ENCODE results near the gene SLC22A15.

- TF ChIP-seq POLR2A (IDR thresholded peaks at IDR 0.05; ENCODE audit: low read depth, low read length) (no peak), BCL3 (IDR thresholded peaks at IDR 0.05; ENCODE audit: borderline replicate concordance, insufficient read depth, low read depth, low read length, poor library complexity, severe bottlenecking) (no peak), EP300 (IDR thresholded peaks at IDR 0.05; ENCODE audit: borderline replicate concordance in 1 of 2, control insufficient read depth in 1 of 2, low read depth in 2 of 2, low read length in 2 of 2) (no peak), YY1 (IDR thresholded peaks at IDR 0.05; ENCODE audit: low read depth, low read length) (no peak)
These were observed 137.3 kb downstream of the SLC22A15 start for GRCh38 chr1:116113615-116114014.

All from GM12878 (cell line).